HG03196 (cell line): ENCODE measurements around the gene ZNF775.

ENCODE experiments used
- ATAC-seq: cut with Tn5 transposase; IDR thresholded peaks from one replicate; pipeline ENCODE4 v1.9.1; 2021; ENCODE audit not compliant: unreplicated experiment

ZNF775 gene

DNA sequence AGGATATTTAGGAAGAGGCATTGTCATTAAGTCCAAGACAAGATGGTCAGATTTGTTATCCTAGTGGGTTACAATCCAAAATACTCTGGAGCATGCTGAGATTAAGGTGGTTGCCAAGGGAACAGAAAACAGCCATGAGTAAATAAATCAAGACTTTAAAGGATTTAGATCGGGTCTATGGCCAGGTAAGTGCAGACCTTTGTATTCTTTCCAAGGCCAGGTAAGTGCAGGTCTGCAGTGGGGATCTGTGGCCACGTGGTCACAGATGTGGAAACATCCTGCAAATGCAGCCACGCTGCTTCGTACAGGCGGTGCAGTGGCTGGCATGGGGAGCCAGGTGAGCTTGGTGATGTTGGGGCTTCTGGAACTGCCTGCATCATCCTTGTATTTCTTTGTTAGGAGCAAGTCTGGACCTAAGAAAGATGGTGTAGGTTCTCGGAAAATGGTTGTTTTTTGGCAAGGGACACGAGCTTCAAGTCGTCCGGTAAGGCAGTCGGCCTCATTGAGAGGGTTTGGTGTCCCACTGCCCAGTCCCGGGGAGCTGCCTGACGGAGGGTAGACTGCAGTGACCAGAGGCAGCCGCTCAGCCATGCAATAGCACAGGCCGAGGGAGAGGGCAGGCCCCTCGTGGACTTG lies 21.8 kb downstream of the ZNF775 start:
- ATAC-seq, result no peak

DNA sequence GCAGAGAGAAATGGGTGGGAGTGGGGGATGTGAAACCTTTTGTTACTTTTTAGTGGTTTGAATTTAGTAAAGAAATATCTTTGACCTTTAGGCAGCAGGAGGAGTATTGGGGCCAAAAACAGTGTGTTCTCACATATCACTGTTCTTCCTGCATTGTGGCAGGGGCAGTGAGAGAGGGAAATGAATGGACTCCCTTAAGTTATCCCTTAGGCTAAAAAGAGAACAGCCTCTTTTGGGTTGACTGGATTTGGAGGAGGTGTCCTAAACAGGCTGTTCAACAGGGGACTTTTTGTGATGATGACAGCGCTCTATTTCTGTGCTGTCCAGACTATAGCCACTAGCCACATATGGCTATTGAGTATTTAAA lies 22.3 kb downstream of the ZNF775 start:
- ATAC-seq, result no peak

DNA sequence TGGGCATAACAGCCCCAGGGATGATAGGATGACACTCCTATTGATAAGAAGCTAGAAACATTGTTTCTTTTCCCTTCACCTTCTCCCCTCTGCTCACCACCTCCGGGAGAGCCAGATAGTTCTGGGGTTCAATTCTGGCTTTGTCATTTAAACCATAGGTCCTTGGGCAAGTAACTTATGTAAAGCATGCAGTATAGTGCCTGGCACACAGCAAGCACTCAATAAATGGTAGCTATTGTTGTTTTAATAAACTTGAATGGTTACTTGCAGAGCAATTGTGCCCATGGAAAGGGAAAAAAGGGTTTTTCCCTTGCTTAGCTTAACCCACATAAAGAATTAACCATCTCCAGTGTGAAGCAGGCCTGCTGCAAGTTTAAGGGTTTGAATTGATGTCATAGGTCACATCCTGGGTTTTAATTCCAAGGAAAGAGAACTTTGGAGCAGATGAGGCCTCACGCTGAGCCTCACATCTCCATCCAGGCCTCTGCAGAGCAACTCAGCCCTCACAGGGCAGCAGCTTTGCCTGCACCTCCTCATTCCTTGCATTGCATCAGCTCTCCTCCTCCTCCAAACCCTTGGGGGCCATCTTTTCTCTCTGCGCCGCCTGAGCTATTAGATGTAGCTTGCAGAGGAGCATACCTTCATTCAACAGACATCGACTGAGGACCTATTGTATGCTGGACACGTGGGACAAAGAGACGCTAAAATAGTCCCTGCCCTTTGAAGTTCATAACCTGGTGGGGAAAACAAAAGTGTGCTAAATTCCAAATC lies 22.9 kb downstream of the ZNF775 start:
- no peak for ATAC-seq

DNA sequence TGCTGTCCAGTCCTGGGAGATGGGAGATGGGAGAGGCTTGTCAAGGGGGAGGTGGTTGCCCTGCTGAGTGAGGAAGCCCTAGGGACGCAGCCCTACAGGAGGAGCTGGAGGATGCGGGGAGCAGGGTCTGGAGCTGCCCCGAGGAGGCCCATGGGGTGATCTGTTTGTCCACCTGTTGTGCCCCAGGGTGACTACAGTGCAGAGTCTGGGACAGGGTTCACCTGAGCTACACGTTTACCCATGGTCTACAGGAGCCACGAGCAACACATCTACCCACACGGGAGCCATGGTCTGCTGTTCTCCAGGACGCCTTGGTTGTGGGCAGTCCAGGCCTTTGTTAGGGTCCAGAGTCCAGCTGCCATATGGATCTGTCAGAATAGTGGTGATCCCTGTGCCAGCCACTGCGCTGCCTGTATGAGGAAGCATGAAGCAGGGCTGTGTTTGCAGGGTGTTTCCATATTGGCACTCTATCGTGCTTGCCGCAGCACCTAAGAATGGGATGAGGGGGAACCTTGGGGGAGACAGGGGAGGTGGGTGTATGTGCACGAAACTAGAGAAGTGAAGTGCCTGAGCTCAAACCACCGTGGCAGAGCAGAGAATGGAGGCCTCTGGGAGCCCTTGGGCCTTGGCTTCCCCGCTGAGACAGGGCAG lies 23.7 kb downstream of the ZNF775 start:
- ATAC-seq, result no peak

DNA sequence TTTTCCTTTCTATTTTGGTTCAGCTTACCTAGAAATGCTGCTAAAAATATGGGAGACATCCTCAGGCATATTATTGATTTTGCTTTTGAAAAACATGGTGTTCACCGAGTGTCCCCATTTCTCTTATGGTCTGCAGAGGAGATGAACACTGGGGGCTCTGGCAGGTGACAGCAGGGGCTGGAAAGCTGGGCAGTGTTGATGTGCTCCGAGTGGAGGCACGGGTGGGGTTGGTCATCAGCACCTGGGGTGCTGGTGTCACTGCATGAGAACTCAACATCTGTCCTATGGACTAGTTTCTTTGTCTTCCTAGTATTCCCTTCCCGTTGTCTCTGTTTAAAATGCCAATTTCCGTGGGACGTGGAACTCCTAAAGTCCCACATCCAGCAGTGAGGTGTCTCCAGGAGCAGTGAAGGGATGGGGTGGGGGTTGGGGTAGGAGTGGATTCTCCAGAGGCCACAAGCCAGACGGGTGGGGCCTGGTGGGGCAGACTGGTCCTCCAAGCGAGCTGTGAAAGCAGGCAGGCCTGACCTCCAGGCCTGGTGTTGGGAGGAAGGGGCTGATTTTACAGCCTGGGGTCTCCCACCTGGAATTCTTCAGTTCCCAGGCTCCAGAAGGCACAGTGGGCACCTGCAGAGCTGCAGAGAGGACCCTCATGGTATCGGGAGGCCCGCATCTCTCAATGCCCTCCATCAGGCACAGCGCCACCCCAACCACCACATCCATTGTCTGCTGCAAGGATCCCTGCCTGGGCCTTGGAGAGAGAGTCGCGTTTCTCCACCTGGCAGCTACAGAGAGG lies 24.4 kb downstream of the ZNF775 start:
- ATAC-seq, result no peak

DNA sequence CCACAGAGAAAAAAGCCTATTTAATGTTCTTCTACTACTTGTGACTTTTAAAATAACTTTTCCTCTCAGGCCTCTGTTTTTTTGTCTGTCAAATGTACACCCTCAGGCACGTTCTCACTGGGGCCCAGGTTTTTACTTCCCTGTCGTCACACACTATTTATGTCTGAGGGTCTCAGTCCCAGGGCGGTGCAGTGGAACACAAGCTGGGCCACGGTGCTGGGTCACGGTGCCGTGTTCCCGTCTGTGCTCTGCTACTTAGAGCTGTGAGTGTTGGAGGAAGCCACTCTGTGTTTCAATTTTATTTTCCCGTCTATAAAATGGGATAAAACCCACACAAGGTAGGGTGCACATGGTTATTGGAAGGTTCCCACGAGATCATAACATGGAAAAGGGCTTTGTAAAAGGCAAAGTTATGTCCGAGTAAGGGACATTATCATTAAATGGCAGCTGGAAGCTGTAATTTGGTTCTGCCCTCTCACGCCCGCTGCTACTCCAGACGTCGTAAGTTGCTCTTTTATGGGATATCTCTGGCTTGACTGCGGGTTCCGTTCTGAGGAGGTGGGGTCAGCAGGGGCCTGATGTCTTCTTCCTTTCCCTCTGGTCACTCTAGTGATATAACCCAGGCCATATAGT lies 25.2 kb downstream of the ZNF775 start:
- ATAC-seq, result no peak

DNA sequence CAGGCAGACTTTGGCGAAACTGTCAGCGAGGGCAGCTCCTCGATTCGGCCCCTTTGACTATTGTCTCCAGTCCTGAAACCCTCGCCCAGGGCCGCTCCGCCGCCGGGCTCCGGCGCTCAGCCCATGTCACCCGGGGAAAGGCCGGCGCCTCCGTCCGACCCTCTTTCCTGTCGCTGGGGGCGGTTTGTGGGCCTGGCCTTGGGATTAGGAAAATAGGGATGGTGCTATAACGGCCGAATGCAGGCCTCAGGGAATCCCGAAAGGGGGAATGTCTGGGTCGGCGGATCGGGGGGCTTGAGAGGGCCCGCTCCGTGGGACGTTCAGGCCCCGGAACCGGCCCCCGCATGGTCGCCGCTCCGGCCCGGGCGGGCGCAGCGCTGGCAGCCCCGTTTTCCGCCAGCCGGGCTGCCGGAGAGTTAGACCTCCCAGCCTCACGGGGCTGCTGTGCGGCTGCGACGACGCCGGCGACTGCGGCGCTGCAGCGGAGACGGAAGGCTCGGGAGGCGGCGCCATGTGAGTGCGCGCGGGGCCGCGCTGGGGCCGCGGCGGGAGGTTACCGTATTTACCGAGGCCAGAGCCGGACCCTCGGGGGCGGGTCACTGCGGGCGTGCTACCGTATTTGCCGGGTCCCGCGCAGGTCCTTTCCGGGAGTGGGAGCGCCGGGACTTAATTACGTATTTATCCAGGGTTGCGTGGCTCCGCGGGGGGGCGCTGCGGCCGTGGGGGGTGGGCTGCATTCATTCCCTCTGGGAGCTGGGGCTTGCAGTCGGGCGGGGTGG lies 25.9 kb downstream of the ZNF775 start:
- ATAC-seq, result peak; percentile 39

DNA sequence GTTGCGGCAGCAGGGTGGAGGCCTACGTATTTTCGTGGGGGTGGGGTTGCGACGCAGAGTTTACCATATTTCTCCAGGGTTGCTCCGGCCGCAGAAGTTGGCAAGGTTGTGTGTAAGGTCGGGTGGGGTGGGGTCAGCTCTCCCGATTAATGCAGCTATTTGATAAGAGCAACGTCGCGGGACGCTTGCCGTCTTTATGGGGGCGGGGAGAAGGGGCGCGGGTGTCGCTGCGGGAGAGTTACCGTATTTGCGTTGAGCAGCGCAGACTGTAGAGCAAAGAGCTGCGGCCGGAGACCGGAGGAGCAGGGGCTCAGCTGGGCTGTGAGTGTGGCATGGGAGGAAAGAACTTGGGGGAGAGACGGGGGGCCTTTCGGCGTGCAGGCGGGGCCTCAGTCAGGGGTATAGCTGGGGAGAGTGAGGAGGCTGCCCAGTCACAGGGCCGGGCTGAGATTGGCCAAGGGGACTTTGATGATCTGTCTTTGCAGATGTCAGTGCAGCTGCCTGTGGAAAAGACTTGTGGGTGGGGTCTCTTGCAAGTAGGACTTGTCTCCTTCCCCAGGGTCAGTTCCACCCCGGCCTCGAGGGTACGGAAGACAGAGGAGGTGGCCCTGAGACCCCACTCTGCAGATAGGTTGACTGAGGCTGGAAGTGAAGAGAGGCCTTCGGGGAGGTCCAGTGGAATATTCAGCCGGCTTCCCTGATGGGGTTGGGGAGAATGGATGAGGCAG lies 26.6 kb downstream of the ZNF775 start:
- ATAC-seq, result no peak

DNA sequence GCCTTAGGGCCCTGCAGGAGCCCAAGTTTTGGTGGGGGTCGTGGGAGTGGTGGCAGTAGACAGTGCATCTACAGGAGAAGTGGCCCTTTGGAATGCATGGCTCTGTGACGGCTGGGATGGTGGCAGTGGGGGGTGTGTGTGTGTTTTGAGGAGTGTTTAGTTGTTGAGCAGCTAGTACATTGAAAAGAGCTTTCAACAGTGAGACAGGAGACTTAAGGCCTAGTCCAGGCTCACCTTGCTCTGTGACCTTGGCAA lies 27.1 kb downstream of the ZNF775 start:
- no peak for ATAC-seq

DNA sequence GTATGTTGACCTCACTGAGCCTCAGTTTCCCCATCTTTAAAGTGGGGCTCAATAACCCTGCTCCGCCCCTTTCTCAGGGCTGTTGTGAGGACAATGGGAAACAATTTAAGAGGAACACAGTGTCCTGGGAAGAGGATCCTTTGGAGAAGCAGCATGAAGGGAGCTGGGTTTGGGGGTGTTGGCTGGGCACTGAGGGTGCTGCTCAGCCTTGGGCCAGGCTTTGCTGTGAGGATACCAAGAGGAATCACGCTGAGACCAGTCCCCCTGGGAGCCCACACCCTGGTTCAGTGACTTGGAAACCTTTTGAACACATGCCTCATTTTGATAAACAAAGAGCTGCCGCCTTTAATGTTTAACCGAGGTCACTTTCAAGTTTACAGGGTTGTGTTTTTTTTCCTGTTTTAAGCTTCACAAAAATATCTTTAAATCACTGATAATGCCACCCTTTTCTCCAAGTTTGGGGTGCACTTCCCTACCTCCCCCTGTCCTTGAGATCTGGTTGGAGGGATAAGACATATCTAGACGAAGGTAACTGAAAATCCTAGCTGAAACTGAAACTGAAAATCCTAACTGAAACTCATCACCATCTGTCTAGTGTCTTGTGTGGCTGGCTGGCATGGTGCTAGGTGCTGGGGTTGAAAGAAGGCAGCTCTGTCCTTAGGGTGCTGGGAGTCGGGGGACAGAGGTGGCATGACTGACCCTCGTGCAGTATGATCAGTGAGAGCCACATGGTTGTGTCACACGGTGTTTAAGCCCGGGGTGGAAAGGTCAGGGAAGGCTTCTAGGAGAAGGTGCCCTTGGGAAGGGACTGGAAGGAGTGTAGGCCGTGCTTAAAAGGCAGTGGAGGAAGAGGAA lies 27.7 kb downstream of the ZNF775 start:
- ATAC-seq, result peak; percentile 53

DNA sequence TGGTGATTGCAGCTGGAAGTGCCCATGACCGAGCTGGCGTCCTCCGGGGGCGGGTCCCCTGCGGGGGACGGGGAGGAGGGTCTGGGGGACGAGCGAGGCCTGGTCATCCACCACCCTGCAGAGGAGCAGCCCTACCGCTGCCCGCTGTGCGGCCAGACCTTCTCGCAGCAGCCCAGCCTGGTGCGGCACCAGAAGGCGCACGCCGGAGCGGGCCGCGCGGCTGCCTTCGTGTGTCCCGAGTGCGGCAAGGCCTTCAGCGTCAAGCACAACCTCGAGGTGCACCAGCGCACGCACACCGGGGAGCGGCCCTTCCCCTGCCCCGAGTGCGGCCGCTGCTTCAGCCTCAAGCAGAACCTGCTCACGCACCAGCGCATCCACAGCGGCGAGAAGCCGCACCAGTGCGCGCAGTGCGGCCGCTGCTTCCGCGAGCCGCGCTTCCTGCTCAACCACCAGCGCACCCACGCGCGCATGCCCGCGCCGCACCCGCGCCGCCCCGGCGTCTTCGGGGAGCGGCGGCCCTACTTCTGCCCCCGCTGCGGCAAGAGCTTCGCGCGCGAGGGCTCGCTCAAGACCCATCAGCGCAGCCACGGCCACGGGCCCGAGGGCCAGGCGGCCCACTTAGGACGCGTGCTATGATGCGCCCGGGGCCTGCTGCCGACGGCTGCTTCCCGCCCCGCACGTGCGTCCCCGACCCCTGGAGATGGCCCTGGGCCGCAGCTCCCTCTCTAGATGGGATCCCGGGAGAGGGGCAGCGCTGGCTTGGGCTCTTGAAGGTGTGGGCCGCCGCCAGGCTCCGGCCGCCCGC lies 28.7 kb downstream of the ZNF775 start:
- no peak for ATAC-seq

DNA sequence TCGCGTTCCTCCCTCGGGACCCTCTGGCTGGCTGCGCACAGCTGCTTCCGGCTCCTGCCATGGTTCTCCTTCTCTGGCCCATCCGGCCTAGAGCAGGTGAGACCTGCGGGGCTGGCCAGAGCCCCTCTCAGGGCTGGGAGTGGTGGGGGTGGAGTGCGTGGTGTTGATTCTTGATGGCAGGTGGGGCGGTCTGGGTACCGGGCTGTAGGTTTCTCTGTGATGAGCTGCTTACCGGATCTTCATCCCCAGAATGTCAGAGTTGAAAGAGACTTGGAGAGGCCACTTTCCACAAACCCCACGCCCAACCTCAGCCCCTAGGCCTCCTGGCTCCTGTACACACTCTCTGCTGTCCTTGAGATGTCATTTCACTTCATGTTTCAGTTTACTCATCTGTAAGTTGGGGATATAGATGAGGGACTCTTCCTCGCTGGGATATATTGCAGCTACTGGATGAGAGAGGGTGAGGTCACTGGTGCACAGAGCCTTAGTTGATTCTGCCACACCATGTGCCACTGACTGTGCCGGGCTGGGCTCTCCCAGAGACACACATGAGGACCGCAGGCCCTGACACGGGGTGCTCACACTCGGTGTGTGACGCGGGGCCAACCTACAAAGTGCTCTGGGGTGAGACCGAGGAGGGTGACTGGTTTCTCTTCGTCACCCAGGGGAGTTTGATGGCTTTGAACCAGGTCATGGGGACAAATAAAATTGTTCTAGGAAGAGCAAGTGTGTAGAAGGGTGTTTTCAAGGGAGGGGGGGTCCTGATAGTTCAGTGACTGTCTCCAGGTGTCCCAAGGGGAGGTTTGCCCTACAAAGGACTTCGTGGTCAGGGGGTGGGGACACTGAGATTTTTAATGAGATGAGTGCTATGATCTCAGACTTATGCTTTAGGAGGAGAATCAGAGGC lies 29.5 kb downstream of the ZNF775 start:
- no peak for ATAC-seq

DNA sequence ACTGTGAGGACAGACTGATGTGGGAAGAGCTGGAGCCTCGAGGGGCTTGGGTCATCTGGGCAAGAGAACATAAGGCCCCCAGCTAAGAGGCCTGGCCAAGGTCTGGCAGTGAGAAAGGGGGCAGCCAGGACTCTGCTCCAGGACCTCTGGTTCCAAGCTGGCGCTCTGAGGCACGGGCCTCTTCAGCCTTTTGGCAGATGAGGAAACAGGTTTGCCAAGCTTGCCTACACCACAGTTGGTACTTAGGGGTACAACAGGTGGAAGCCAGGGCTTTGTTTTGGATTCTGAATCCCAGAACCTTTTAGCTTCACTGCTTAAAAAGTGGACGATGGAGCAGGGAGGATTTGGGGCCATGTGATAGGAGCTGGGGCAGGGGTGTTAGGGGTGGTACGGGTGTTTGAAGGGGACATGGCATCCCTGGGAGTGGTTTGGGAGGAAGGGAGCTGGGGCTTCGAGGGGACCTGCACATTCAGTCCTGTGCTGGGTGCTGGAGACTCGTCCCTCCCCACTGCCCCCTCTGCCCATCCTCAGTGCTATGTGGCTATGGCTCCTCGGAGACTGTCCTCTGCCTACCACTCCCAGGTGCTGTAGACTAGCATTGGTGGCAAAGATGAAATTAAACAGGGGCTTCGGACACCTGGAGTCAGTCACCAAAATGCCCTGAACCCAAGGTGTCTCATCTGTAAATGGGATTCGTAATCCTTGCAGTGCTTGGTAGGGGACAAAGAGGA lies 30.3 kb downstream of the ZNF775 start:
- no peak for ATAC-seq

DNA sequence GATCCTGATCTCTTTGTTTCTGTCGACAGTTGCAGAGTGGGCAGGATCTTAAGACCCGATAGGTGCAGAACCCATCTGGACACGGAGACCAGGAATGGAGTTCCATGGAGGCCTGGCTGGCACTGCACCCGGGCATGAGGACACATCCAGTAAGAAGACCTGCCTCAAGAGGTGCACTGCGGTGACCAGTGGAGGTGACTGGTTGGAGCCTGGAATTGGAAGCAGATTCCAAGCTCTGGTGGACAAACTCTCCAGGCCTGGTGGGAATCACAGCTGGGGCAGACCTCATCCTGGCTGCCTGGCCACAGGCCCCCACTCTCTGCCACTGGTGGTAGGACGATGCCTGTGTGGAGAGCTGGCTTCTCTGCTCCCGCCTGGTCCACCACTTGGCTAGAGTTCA lies 31.0 kb downstream of the ZNF775 start:
- ATAC-seq, result no peak

DNA sequence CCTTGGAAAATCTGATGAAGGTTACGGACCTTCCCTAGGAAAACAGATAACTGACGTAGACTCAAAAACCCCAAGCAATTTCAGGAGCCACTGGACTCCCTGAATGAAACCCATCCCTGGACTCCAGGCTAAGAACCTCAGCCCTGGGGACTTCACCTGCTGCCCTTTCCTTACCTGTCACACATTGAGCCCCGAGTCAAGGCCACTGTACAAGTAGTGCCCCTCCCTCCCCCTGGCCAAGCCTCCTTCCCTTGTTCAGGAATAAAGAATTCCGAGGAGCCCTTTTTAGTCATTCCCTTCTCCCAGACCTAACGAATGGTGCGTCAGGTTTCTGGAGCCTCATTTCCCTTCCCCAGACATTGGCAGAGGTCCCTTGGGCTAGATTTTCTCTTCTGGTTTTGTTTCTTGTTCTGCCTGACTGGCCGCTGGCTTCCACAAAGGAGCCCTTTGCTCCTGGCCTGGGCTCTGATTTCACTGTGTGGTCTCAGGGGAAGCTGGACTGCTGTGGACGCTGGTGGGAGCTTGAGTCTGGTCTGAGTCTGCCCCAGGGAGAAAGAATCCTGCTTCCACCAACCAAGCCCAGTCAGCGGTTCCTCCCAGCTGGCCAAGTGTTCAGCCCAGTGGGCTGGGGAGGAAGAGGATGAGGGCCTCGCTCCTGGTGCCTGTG lies 31.7 kb downstream of the ZNF775 start:
- no peak for ATAC-seq

DNA sequence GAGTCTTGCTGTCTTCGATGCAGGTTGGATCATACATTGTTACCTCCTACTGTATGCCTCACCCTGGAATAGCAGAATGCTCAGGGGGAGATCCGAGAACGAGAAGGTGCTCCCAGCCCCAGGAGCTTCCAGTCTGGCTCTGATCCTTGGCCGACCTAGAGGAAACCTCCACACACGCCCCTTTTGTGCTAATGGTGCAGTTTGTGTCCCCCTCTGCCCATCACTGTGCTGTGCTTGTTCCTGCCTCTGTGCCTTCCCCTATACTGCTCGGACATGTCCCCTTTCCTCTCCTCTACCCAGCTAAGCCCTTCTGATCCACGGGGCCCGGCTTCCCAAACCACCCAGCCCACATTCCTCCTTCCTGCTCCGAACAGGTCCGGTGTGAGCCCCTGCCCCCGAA lies 32.5 kb downstream of the ZNF775 start:
- no peak for ATAC-seq
